CD8-positive, alpha-beta memory T cell (primary cell): ENCODE data around the gene LCN6. TPM values are rescaled to one million over a fixed set of nuclear protein-coding genes. Genes with fewer than 3 reads are reported as not detected.
A peak's percentile ranks its signal among the peaks of the same experiment; 100 is the strongest.

Source experiments
- CTCF ChIA-PET: fragments of 350-600 bp; sonication (Branson Sonifier 250); formaldehyde crosslinking; loops from one replicate; lab custom pipeline; 2021; ENCODE audit warnings: antibody characterized with exemption; lab: Charles Lee
- POLR2A ChIA-PET: fragments of 350-600 bp; sonication (Branson Sonifier 250); formaldehyde crosslinking; loops from one replicate; lab custom pipeline; 2021; ENCODE audit warnings: antibody characterized with exemption; lab: Charles Lee
- DNase-seq, 5 donors: peaks; one replicate each; pipeline versions ENCODE4 v3.0.0 to v3.0.0-alpha.2; 2020 to 2022; ENCODE audit warnings: mixed read lengths in 1 of 5
- H3K27ac ChIP-seq: one replicate; pipeline ENCODE4 v1.7.0; 2013; ENCODE audit warnings: low read depth, mild to moderate bottlenecking, low read length, moderate library complexity
- H3K27me3 ChIP-seq: 2 replicates; pipeline ENCODE4 v1.7.0; 2013; ENCODE audit warnings: low read length, mild to moderate bottlenecking; ENCODE audit not compliant: insufficient read depth, poor library complexity, severe bottlenecking
- H3K36me3 ChIP-seq: 2 replicates; pipeline ENCODE4 v1.7.0; 2013; ENCODE audit warnings: mild to moderate bottlenecking, low read length, moderate library complexity; ENCODE audit not compliant: insufficient read depth
- H3K4me1 ChIP-seq: 2 replicates; pipeline ENCODE4 v1.7.0; 2013; ENCODE audit warnings: mild to moderate bottlenecking, low read length, moderate library complexity; ENCODE audit not compliant: insufficient read depth
- H3K4me3 ChIP-seq: 2 replicates; pipeline ENCODE4 v1.7.0; 2013; ENCODE audit warnings: mild to moderate bottlenecking, low read length
- H3K9me3 ChIP-seq: 2 replicates; pipeline ENCODE4 v1.7.0; 2013; ENCODE audit warnings: mild to moderate bottlenecking, low read length
- H3K27ac Mint-ChIP-seq, 8 donors: one replicate each; pipeline ENCODE4 v1.8.0; 2020 to 2021; ENCODE audit warnings: mixed read lengths in 8 of 8, mild to moderate bottlenecking in 6 of 8, inconsistent platforms in 3 of 8, moderate library complexity in 3 of 8
- H3K27me3 Mint-ChIP-seq, 2 donors: one replicate each; pipeline ENCODE4 v1.8.0; 2020 to 2021; ENCODE audit warnings: mixed read lengths in 2 of 2, mild to moderate bottlenecking in 1 of 2, moderate library complexity in 1 of 2
- H3K36me3 Mint-ChIP-seq, 3 donors: one replicate each; pipeline ENCODE4 v1.8.0; 2020 to 2021; ENCODE audit warnings: mixed read lengths in 3 of 3, inconsistent platforms in 1 of 3, mild to moderate bottlenecking in 1 of 3
- H3K4me1 Mint-ChIP-seq, 3 donors: one replicate each; pipeline ENCODE4 v1.8.0; 2020 to 2021; ENCODE audit warnings: mixed read lengths in 3 of 3, inconsistent platforms in 1 of 3, mild to moderate bottlenecking in 1 of 3
- H3K4me3 Mint-ChIP-seq, 7 donors: one replicate each; pipeline ENCODE4 v1.8.0; 2020 to 2021; ENCODE audit warnings: mixed read lengths in 7 of 7, mild to moderate bottlenecking in 6 of 7, moderate library complexity in 4 of 7, inconsistent platforms in 2 of 7
- H3K9me3 Mint-ChIP-seq, 5 donors: one replicate each; pipeline ENCODE4 v1.8.0; 2020 to 2022; ENCODE audit warnings: mixed read lengths in 5 of 5, mild to moderate bottlenecking in 3 of 5, moderate library complexity in 2 of 5, inconsistent platforms in 1 of 5
- polyA plus RNA-seq: library from polyadenylated mRNA; unstranded; fragments of 300-500 nt; fragmentation: Illumina TruSeq; gene quantifications from one replicate; pipeline ENCODE4 v1.2.3, GENCODE V29; 2021
- total RNA-seq, 2 experiments: library from RNA; stranded (reverse); gene quantifications; one replicate each; pipeline ENCODE4 v1.2.3, GENCODE V29; 2021

Gene LCN6
- total and polyA plus RNA-seq, 3 experiments from 2014 or later = not detected

DNA sequence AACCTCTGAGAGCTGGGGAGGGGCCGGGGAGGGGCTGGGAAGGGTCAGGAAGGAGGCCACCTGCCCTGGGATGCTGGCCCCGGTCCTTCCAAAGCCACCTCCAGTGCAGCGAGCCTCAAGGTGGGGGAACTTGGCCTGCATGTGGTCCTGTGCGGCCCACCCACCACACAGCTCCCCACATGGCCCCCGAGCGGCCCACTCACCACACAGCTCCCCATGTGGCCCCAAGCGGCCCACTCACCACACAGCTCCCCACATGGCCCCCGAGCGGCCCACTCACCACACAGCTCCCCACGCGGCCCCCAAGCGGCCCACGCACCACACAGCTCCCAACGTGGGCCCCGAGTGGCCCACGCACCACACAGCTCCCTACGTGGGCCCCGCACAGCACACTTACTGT, 3.6 kb downstream of the LCN6 start:
- no peak for DNase-seq
- Histone ChIP-seq H3K27me3 (no peaks in the 10 kb centered on the region), H3K4me3 (no peak overlapping the region), H3K4me1 (peaks cover 8% of the 10 kb centered on the region), H3K9me3 (no peaks in the 10 kb centered on the region), H3K36me3 (no peaks in the 10 kb centered on the region), H3K27ac (no peak overlapping the region)
- no peaks in the 10 kb centered on the region for H3K36me3 Mint-ChIP-seq
- H3K27ac Mint-ChIP-seq = no peak overlapping the region
- H3K9me3 Mint-ChIP-seq = peaks cover 0 to 1% (median 0%) of the 10 kb centered on the region in 5 donors
- no peak overlapping the region for H3K4me3 Mint-ChIP-seq
- peaks cover 0 to 8% (median 0%) of the 10 kb centered on the region in 3 donors for H3K4me1 Mint-ChIP-seq
- POLR2A ChIA-PET = no interaction called here
- CTCF ChIA-PET = interaction anchor here (1.1 to 1.3 kb wide), 2 partner anchors 14 to 18 kb away, joined by 3 to 6 read pairs; no protein-coding TSS in a partner anchor
- H3K27me3 Mint-ChIP-seq = peaks cover 11 to 13% of the 10 kb centered on the region in 2 donors

DNA sequence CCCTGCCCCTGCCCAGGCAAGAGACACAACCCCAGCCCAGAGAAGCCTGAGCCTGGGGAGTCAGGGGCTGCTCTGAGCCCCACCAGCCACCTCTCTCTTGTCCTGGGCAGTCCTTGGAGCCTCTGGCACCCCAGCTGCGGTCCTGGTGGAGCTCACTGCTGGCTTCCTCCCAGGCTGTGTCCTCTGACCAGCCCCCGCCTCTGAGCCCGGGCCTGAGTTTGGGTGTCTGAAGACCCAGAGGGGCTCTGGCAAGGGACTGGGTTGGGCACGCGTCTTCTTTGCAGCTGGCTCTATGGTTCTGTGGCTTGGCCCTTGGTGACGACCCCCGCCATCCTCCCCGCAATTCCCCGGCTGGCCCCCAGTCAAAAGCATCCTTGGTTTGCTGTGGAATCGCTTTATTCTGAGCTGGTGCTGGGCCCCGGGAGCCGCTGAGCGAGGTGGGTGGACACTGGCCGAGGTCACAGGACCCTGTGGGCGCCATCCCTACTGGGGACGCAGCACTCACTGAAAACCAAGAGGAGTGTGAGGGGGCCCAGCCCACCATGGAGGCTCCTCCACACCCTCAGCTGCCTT, 4.6 kb downstream of the LCN6 start:
- Histone ChIP-seq H3K27me3 (no peaks in the 10 kb centered on the region), H3K36me3 (no peaks in the 10 kb centered on the region), H3K4me1 (peaks cover 8% of the 10 kb centered on the region), H3K9me3 (no peaks in the 10 kb centered on the region), H3K27ac (no peak overlapping the region), H3K4me3 (no peak overlapping the region)
- DNase-seq = no peak
- Mint-ChIP-seq H3K27ac (no peak overlapping the region), H3K36me3 (no peaks in the 10 kb centered on the region), H3K4me3 (peak overlapping the region in 1 of 7 donors; percentile 72), H3K9me3 (peaks cover 0 to 1% (median 0%) of the 10 kb centered on the region in 5 donors), H3K4me1 (peaks cover 0 to 8% (median 0%) of the 10 kb centered on the region in 3 donors), H3K27me3 (peaks cover 11 to 13% of the 10 kb centered on the region in 2 donors)
- ChIA-PET POLR2A (no interaction called here), CTCF (interaction anchor here (1.3 kb wide), 1 partner anchor 16 kb away, joined by 6 read pairs; no protein-coding TSS in a partner anchor)

DNA sequence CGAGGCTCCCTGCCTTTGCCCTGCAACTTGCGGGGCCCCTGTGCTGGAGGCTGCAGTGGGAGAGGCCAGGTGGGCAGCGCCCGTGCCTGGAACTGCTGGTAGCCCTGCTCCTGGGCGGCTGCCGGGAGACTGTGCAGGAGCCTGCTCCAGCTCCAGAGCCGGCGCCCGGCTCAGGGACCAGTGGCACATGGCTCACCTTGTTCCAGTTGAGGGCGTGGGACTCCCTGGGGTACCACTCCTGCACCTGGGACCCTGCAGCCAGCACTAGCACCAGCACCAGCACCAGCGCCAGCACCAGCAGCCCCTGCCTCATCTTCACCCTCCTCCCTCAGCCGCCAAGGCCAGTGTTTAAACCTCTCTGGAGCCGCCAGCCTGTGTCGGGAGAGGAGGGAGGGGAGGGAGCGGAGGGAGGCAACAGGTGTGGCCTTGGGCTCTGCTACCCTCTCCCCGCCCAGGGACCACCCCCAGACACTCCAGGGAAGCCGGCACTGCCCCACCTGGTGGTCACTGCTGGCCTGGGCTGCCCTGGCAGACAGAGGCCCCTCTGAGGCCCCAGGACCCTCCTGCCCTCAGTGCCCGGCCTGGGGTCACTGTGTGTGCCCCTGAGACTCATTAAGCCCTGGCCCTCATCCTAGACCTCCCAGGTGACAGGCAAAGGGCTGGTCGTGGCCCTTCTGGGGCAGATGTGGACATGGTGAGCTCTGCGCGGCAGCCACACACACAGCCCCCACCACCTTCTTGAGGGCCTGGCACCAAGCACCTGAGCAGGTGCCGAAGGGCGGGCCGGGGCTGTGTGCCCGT, 5.5 kb downstream of the LCN6 start, which contains the start of gene LCN10:
Gene LCN10 (minus strand): TSS at position 350 of the 801 bp plus-strand sequence. CDS start 37 bp downstream, at position 313.
- Mint-ChIP-seq H3K27me3 (peaks cover 11 to 13% of the 10 kb centered on the region in 2 donors), H3K9me3 (peaks cover 0 to 1% (median 0%) of the 10 kb centered on the region in 5 donors), H3K4me3 (peak within 1 kb of the TSS in 6 of 7 donors; percentile 45 to 77 (median 60)), H3K27ac (no peak within 1 kb of the TSS), H3K4me1 (peaks cover 0 to 8% (median 0%) of the 10 kb centered on the region in 3 donors), H3K36me3 (no peaks in the 10 kb centered on the region)
- Histone ChIP-seq H3K4me3 (peak within 1 kb of the TSS; percentile 37), H3K36me3 (no peaks in the 10 kb centered on the region), H3K9me3 (no peaks in the 10 kb centered on the region), H3K27ac (no peak within 1 kb of the TSS), H3K4me1 (peaks cover 8% of the 10 kb centered on the region), H3K27me3 (no peaks in the 10 kb centered on the region)
- ChIA-PET POLR2A (no interaction called here), CTCF (no interaction called here)
- no peak for DNase-seq

DNA sequence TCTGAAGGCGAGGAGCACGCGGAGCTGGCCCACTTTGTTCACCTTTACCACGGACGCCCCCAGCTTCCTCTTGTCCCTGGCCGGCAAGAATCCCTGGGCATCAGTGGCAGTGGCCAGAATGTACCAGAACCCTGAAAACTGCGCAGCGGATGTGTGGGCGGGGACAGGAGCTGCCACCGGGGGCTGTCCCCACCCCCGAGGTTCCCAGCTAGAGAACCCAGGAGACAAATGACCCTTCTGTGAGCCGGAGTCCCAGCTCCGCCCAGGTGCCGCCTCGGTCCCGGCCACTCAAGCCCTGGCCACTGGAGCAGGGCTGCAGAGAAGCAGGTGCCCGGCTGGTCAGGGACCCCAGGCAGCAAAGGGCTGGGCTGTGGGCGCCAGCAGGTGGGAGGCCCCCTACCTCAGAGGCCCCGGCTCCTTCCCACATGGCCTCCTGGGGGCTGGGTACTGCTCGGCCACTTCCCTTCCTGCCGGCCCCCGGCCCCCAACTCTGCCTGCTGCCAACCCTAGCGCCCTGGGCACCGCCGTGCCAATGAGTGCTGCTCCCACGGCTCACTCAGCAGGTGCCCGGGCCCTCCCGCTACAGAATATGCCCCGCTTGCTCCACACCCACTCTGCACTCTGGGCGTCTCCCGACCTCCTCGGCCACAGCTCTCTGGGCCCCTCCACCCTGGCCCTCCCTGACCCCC, 6.3 kb downstream of the LCN6 start:
- Histone ChIP-seq H3K4me1 (peaks cover 8% of the 10 kb centered on the region), H3K36me3 (no peaks in the 10 kb centered on the region), H3K27me3 (no peaks in the 10 kb centered on the region), H3K4me3 (peak overlapping the region; percentile 37), H3K27ac (no peak overlapping the region), H3K9me3 (no peaks in the 10 kb centered on the region)
- Mint-ChIP-seq H3K36me3 (no peaks in the 10 kb centered on the region), H3K4me1 (peaks cover 0 to 8% (median 0%) of the 10 kb centered on the region in 3 donors), H3K27ac (no peak overlapping the region), H3K9me3 (peaks cover 0 to 1% (median 0%) of the 10 kb centered on the region in 5 donors), H3K27me3 (peaks cover 9 to 12% of the 10 kb centered on the region in 2 donors), H3K4me3 (peak overlapping the region in 6 of 7 donors; percentile 45 to 77 (median 60))
- ChIA-PET CTCF (interaction anchor here (0.8 to 1.8 kb wide), 3 partner anchors 13 to 39 kb away, joined by 3 to 11 read pairs (median 3); no protein-coding TSS in a partner anchor), POLR2A (interaction anchor here (1.4 kb wide), 1 partner anchor 14 kb away, joined by 6 read pairs; no protein-coding TSS in a partner anchor)
- no peak for DNase-seq

DNA sequence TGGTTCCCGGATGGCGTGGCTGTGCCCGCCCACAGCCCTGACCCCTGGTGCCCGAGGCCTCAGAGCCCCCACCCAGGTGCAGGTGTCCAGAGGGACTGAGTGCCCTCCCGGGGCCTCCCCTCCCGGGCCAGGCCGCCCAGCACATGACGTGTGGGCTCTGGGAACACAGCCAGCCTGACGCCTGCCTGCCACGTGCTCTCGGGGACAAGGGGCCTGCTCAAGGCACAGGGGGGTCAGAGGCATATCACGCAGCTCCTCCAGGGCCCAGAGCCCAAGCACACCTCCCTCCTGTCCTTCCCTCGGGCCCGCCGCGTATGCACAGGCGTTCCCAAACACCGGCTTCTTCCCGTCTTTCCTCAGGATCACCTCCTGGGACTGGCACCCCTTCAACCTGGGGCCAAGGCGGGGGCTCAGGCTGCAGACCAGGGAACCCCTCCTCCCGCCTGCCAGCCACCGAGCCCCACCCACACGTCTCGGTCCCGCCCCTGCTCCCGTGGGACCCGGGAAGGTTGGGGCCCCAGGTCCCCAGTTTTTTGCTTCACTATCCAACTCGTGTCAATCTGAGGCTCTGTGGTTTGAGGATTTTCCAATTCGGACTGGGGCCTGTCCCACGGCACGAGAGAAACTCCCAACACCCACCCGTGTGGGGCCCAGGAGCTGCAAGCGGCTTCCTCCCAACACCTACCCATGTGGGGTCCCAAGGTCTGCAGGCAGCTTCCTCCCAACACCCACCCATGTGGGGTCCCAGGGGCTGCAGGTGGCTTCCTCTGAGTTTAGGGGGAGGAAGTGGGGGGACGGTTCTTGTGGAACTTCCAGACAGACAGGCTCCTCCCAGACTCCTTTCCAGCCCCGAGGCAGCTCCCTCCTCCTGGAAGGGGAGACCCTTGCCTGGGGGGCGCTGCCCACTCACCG, 7.1 kb downstream of the LCN6 start:
- no peaks in the 10 kb centered on the region for H3K9me3 ChIP-seq
- no peaks in the 10 kb centered on the region for H3K36me3 ChIP-seq
- H3K4me1 ChIP-seq = peaks cover 8% of the 10 kb centered on the region
- H3K4me3 Mint-ChIP-seq = peak overlapping the region in 6 of 7 donors; percentile 45 to 77 (median 60)
- ChIA-PET POLR2A (interaction anchor here (1.4 kb wide), 1 partner anchor 13 kb away, joined by 6 read pairs; no protein-coding TSS in a partner anchor), CTCF (interaction anchor here (0.8 to 1.8 kb wide), 3 partner anchors 12 to 39 kb away, joined by 3 to 11 read pairs (median 3); no protein-coding TSS in a partner anchor)
- no peak overlapping the region for H3K27ac Mint-ChIP-seq
- peaks cover 0 to 1% (median 0%) of the 10 kb centered on the region in 5 donors for H3K9me3 Mint-ChIP-seq
- H3K4me1 Mint-ChIP-seq = peaks cover 0 to 8% (median 0%) of the 10 kb centered on the region in 3 donors
- H3K4me3 ChIP-seq = peak overlapping the region; percentile 37
- no peak for DNase-seq
- H3K27me3 ChIP-seq = no peaks in the 10 kb centered on the region
- no peak overlapping the region for H3K27ac ChIP-seq
- H3K27me3 Mint-ChIP-seq = peaks cover 7 to 10% of the 10 kb centered on the region in 2 donors
- no peaks in the 10 kb centered on the region for H3K36me3 Mint-ChIP-seq

DNA sequence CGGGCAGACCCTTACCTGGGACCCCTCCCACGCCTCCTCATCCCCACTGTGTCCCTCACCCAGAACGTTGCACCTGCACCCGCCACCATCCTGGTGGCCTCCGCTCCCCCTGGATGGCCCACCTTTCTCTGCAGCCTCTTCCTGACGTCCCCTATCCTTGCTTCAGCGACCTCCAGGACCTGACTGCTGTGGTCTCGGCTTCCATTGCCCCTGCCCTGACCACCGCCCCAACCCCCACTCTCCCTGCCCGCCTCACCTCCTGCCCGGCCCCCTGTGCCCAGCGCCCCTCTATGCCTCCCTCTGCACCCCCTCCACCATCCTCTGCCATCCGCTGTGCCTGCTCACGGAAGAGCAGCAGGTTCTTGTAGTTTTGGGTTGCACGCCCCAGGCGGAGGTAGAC, 7.8 kb downstream of the LCN6 start:
- H3K9me3 ChIP-seq = no peaks in the 10 kb centered on the region
- H3K27me3 Mint-ChIP-seq = peaks cover 7 to 10% of the 10 kb centered on the region in 2 donors
- ChIA-PET POLR2A (interaction anchor here (1.0 kb wide), 1 partner anchor 12 kb away, joined by 3 read pairs; no protein-coding TSS in a partner anchor), CTCF (interaction anchor here (1.8 kb wide), 1 partner anchor 12 kb away, joined by 11 read pairs; no protein-coding TSS in a partner anchor)
- peaks cover 0 to 8% (median 0%) of the 10 kb centered on the region in 3 donors for H3K4me1 Mint-ChIP-seq
- no peak overlapping the region for H3K27ac Mint-ChIP-seq
- DNase-seq = no peak
- no peaks in the 10 kb centered on the region for H3K36me3 ChIP-seq
- no peak overlapping the region for H3K27ac ChIP-seq
- H3K9me3 Mint-ChIP-seq = peaks cover 0 to 1% (median 0%) of the 10 kb centered on the region in 5 donors
- peak overlapping the region in 3 of 7 donors; percentile 33 to 49 (median 37) for H3K4me3 Mint-ChIP-seq
- no peak overlapping the region for H3K4me3 ChIP-seq
- peaks cover 8% of the 10 kb centered on the region for H3K4me1 ChIP-seq
- H3K27me3 ChIP-seq = no peaks in the 10 kb centered on the region
- H3K36me3 Mint-ChIP-seq = no peaks in the 10 kb centered on the region
